PC-9 (cell line): ENCODE data around the gene GSTA5.
"Not testable (repeated sequence)": the region's sequence is repeated elsewhere in the genome, so short reads cannot be mapped to it uniquely, and the experiment has no call there.

Experiments
- EZH2 ChIP-seq: fragments of 200-600 bp; sonication (generic); IDR thresholded peaks from 2 replicates; pipeline ENCODE4 v1.8.0; 2017; ENCODE audit warnings: antibody characterized with exemption, low read depth
- TF ChIP-seq, protein P1 (sequence below): fragments of 200-600 bp; sonication (generic); conservative IDR thresholded peaks from 2 replicates; pipeline ENCODE4 v1.6.1; 2017; ENCODE audit warnings: mixed run types, antibody characterized with exemption, mild to moderate bottlenecking, moderate library complexity

GRCh38 chr6:52782696-52783274, 57.8 kb downstream of the GSTA5 start:
- TF ChIP-seq, protein P1, sequence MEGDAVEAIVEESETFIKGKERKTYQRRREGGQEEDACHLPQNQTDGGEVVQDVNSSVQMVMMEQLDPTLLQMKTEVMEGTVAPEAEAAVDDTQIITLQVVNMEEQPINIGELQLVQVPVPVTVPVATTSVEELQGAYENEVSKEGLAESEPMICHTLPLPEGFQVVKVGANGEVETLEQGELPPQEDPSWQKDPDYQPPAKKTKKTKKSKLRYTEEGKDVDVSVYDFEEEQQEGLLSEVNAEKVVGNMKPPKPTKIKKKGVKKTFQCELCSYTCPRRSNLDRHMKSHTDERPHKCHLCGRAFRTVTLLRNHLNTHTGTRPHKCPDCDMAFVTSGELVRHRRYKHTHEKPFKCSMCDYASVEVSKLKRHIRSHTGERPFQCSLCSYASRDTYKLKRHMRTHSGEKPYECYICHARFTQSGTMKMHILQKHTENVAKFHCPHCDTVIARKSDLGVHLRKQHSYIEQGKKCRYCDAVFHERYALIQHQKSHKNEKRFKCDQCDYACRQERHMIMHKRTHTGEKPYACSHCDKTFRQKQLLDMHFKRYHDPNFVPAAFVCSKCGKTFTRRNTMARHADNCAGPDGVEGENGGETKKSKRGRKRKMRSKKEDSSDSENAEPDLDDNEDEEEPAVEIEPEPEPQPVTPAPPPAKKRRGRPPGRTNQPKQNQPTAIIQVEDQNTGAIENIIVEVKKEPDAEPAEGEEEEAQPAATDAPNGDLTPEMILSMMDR: not testable (repeated sequence)
- not testable (repeated sequence) for TF ChIP-seq EZH2
